ENCODE data around the gene TTC39A. TPM values are rescaled to one million over a fixed set of nuclear protein-coding genes. Genes with fewer than 3 reads are reported as not detected.

TTC39A gene
- total RNA-seq = 1 to 10 TPM in 2 of 4 donors, under 1 TPM in 2; 0.26 to 2.5 (median 1.3) TPM

GRCh38 chr1:51330331-51331201, at the start of gene TTC39A:
TSS of gene TTC39A (minus strand) at chr1:51330562. CDS start at chr1:51330477, 85 bp downstream.
- H3K36me3 ChIP-seq = no peaks in the 10 kb centered on the region
- intact Hi-C loops (cut with DNase I; ENCODE audit: low total_unique reads) = no loop called here
- no peaks in the 10 kb centered on the region for H3K27me3 ChIP-seq
- H3K9me3 ChIP-seq = no peaks in the 10 kb centered on the region
- TF ChIP-seq POLR2A (IDR thresholded peaks at IDR 0.05) = no peak
- H3K27ac ChIP-seq = no peak within 1 kb of the TSS
- no peak for DNase-seq
- peaks cover 0 to 3% of the 10 kb centered on the region in 2 donors for H3K4me1 ChIP-seq
- peak within 1 kb of the TSS; percentile 19 to 26 for H3K4me3 ChIP-seq

GRCh38 chr1:51378871-51379270, 48.5 kb upstream of the TTC39A start:
- DNase-seq = no peak
- TF ChIP-seq POLR2A (IDR thresholded peaks at IDR 0.05) (no peak), CTCF (IDR thresholded peaks at IDR 0.05) (no peak)
- H3K4me1 ChIP-seq = no peaks in the 10 kb centered on the region
- no peak overlapping the region for H3K4me3 ChIP-seq
- no peaks in the 10 kb centered on the region for H3K27me3 ChIP-seq
- H3K9me3 ChIP-seq = peaks cover 0 to 6% of the 10 kb centered on the region in 2 donors
- H3K36me3 ChIP-seq = no peaks in the 10 kb centered on the region
- intact Hi-C loops (cut with DNase I; ENCODE audit: low total_unique reads) = no loop called here
- H3K27ac ChIP-seq = no peak overlapping the region

- H3K27me3 ChIP-seq = no peaks in the 10 kb centered on the region
- H3K9me3 ChIP-seq = no peaks in the 10 kb centered on the region
- no peak overlapping the region for H3K27ac ChIP-seq
- no peak overlapping the region for H3K4me3 ChIP-seq
- no peaks in the 10 kb centered on the region for H3K36me3 ChIP-seq
- intact Hi-C loops (cut with DNase I; ENCODE audit: low total_unique reads) = no loop called here
- H3K4me1 ChIP-seq = no peaks in the 10 kb centered on the region
- TF ChIP-seq POLR2A (IDR thresholded peaks at IDR 0.05) = no peak
- TF ChIP-seq CTCF (IDR thresholded peaks at IDR 0.05) = no peak
- DNase-seq = no peak
Measured at GRCh38 chr1:51373898-51374297, 43.5 kb upstream of the TTC39A start.

GRCh38 chr1:51372561-51372960, 42.2 kb upstream of the TTC39A start:
- Histone ChIP-seq H3K27me3 (no peaks in the 10 kb centered on the region), H3K36me3 (no peaks in the 10 kb centered on the region), H3K9me3 (no peaks in the 10 kb centered on the region), H3K4me1 (no peaks in the 10 kb centered on the region), H3K27ac (no peak overlapping the region), H3K4me3 (no peak overlapping the region)
- no peak for TF ChIP-seq CTCF (IDR thresholded peaks at IDR 0.05)
- no peak for TF ChIP-seq POLR2A (IDR thresholded peaks at IDR 0.05)
- intact Hi-C loops (cut with DNase I; ENCODE audit: low total_unique reads) = no loop called here
- DNase-seq = no peak

- no peak overlapping the region for H3K27ac ChIP-seq
- no peaks in the 10 kb centered on the region for H3K27me3 ChIP-seq
- no peaks in the 10 kb centered on the region for H3K36me3 ChIP-seq
- TF ChIP-seq CTCF (IDR thresholded peaks at IDR 0.05) (no peak), POLR2A (IDR thresholded peaks at IDR 0.05) (no peak)
- H3K4me1 ChIP-seq = no peaks in the 10 kb centered on the region
- H3K4me3 ChIP-seq = no peak overlapping the region
- intact Hi-C loops (cut with DNase I; ENCODE audit: low total_unique reads) = no loop called here
- DNase-seq = no peak
- H3K9me3 ChIP-seq = no peaks in the 10 kb centered on the region
Measured at GRCh38 chr1:51369171-51369570, 38.8 kb upstream of the TTC39A start.

Data from uterus (tissue), 4 donors.